ENCODE data around the gene YPEL2. TPM values are rescaled to one million over a fixed set of nuclear protein-coding genes. Genes with fewer than 3 reads are reported as not detected.
A peak's percentile ranks its signal among the peaks of the same experiment; 100 is the strongest.

The YPEL2 gene
- total and polyA plus RNA-seq, 2 of the 13 experiments (the other 11 are each of a cell fraction or from before 2014, with no cell fraction given): 8.5 to 21.1 TPM

DNA sequence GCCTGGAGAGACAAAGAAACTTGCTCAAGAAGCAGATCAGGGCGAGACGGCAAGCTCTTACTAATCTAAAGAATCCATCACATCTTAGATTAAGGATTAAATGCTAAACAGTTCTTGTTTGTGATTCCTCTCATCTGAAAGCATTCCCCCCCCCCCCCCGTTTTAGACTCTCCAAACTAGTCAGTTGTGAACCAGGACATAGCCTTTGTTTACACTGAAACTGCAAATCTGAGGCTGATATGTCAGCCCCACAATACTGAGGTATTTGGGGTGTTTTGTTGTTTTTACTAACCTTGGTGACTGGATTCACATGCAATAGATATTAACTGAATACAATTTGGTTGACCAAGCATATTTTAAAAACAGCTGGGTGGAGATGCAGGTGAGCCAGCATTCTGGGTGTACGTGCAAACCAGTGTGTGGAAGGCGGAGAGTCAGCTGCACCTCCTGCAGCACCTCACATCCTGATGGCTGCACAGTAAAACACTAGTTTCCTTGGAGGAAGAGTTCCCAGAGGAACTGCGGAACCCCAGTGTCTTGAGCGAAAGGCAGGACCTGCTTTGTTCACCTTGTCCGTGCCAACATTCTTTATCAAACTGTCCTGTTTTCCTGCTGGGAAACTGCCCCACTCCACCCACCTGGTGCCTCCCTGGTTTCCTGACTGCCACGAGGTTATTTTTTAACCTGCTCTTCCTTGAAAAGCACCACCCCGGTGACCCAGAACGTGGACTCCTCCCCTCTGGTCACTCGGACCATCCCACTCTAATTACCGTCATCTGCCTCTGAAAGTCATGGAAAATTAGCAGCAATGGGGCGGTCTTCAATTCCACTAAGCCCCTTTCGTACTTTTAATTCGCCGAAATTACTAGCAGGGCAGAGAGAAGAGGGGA, 1.2 kb upstream of the YPEL2 start (continued):
- TF ChIP-seq RERE (CRISPR knock-in tag; IDR thresholded peaks at IDR 0.05; ENCODE audit: low read depth) (0 out of 2 replicates have a peak, but pooled peaks have one; percentile 48), EEA1 (CRISPR knock-in tag; IDR thresholded peaks at IDR 0.05; ENCODE audit: borderline replicate concordance) (no peak), ZSCAN20 (CRISPR knock-in tag; IDR thresholded peaks at IDR 0.05; ENCODE audit: borderline replicate concordance) (no peak), ZBTB3 (CRISPR knock-in tag; IDR thresholded peaks at IDR 0.05; ENCODE audit: borderline replicate concordance, low read depth) (no peak), ZSCAN31 (CRISPR knock-in tag; IDR thresholded peaks at IDR 0.05; ENCODE audit: low read depth) (no peak; the same call in none of the 2 replicates), ZNF569 (CRISPR knock-in tag; IDR thresholded peaks at IDR 0.05; ENCODE audit: borderline replicate concordance) (no peak), ZNF552 (CRISPR knock-in tag; IDR thresholded peaks at IDR 0.05; ENCODE audit: borderline replicate concordance) (no peak), ZSCAN9 (CRISPR knock-in tag; IDR thresholded peaks at IDR 0.05; ENCODE audit: borderline replicate concordance) (peak; percentile 54; the same call in 1 of the 2 replicates)
- TF ChIP-seq, protein P1, sequence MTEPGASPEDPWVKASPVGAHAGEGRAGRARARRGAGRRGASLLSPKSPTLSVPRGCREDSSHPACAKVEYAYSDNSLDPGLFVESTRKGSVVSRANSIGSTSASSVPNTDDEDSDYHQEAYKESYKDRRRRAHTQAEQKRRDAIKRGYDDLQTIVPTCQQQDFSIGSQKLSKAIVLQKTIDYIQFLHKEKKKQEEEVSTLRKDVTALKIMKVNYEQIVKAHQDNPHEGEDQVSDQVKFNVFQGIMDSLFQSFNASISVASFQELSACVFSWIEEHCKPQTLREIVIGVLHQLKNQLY (CRISPR knock-in tag; IDR thresholded peaks at IDR 0.05): peak; percentile 30; the same call in 1 of the 2 replicates
